Breast epithelium (tissue), 3 donors: ENCODE results near the gene LRRC37B.

ENCODE experiments used
- POLR2A ChIP-seq: fragments of 450-650 bp; IDR thresholded peaks from one replicate; pipeline ENCODE4 v1.6.1; 2016; ENCODE audit warnings: antibody characterized with exemption, mild to moderate bottlenecking, moderate library complexity
- POLR2AphosphoS5 ChIP-seq, 3 donors: sonication (generic); formaldehyde crosslinking; IDR thresholded peaks; one replicate each; pipeline ENCODE4 v1.6.1; 2017; ENCODE audit warnings: antibody characterized with exemption in 3 of 3
- TF ChIP-seq, protein P1 (sequence below), 3 donors: fragments of 450-650 bp; IDR thresholded peaks; one replicate each; pipeline ENCODE4 v1.5.1; 2016 to 2017; ENCODE audit warnings: antibody characterized with exemption in 3 of 3, mild to moderate bottlenecking in 3 of 3, moderate library complexity in 3 of 3

GRCh38 chr17:32010114-32010513, 2.9 kb downstream of the LRRC37B start:
- TF ChIP-seq, protein P1, sequence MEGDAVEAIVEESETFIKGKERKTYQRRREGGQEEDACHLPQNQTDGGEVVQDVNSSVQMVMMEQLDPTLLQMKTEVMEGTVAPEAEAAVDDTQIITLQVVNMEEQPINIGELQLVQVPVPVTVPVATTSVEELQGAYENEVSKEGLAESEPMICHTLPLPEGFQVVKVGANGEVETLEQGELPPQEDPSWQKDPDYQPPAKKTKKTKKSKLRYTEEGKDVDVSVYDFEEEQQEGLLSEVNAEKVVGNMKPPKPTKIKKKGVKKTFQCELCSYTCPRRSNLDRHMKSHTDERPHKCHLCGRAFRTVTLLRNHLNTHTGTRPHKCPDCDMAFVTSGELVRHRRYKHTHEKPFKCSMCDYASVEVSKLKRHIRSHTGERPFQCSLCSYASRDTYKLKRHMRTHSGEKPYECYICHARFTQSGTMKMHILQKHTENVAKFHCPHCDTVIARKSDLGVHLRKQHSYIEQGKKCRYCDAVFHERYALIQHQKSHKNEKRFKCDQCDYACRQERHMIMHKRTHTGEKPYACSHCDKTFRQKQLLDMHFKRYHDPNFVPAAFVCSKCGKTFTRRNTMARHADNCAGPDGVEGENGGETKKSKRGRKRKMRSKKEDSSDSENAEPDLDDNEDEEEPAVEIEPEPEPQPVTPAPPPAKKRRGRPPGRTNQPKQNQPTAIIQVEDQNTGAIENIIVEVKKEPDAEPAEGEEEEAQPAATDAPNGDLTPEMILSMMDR (IDR thresholded peaks at IDR 0.05) = no peak
- no peak for TF ChIP-seq POLR2AphosphoS5 (IDR thresholded peaks at IDR 0.05)
- TF ChIP-seq POLR2A = no peak
